Small intestine (tissue), 7 donors: Measurements from ENCODE around the gene NEK10. TPM values are rescaled to one million over a fixed set of nuclear protein-coding genes. Genes with fewer than 3 reads are reported as not detected.
"Not testable (repeated sequence)": the region's sequence is repeated elsewhere in the genome, so short reads cannot be mapped to it uniquely, and the experiment has no call there.

Experiments used
- DNase-seq, 2 donors: peaks; one replicate each; pipeline versions ENCODE4 v3.0.0 to v3.0.0-alpha.2; 2013
- FAIRE-seq: peaks from 2 replicates; lab custom pipeline; 2012; peaks lifted over from hg19 to GRCh38; lab: Jason Lieb, UNC
- H3K27ac ChIP-seq, 3 donors: one replicate each; pipeline ENCODE4 v1.5.1; 2013; ENCODE audit warnings: low read length in 2 of 3, mild to moderate bottlenecking in 2 of 3, control low read depth in 1 of 3, inconsistent platforms in 1 of 3, low read depth in 1 of 3, moderate library complexity in 1 of 3
- H3K27me3 ChIP-seq, 3 donors: one replicate each; pipeline ENCODE4 v1.6.1; 2013; ENCODE audit warnings: low read length in 3 of 3, inconsistent platforms in 1 of 3; ENCODE audit not compliant: control insufficient read depth in 3 of 3, insufficient read depth in 3 of 3
- H3K36me3 ChIP-seq, 3 donors: one replicate each; pipeline ENCODE4 v1.6.1; 2013; ENCODE audit warnings: low read length in 3 of 3, inconsistent platforms in 1 of 3, low read depth in 1 of 3, mild to moderate bottlenecking in 1 of 3, moderate library complexity in 1 of 3; ENCODE audit not compliant: control insufficient read depth in 3 of 3, insufficient read depth in 2 of 3
- H3K4me1 ChIP-seq, 3 donors: one replicate each; pipeline ENCODE4 v1.6.1; 2013; ENCODE audit warnings: low read length in 2 of 3, inconsistent platforms in 1 of 3, low read depth in 1 of 3, mild to moderate bottlenecking in 1 of 3, moderate library complexity in 1 of 3; ENCODE audit not compliant: control insufficient read depth in 3 of 3, insufficient read depth in 2 of 3
- H3K4me3 ChIP-seq, 3 donors: one replicate each; pipeline ENCODE4 v1.5.1; 2013; ENCODE audit warnings: low read length in 3 of 3, control low read depth in 1 of 3, inconsistent platforms in 1 of 3, low read depth in 1 of 3, mild to moderate bottlenecking in 1 of 3, moderate library complexity in 1 of 3
- H3K9me3 ChIP-seq, 2 donors: one replicate each; pipeline ENCODE4 v1.6.1; 2013; ENCODE audit warnings: low read depth in 1 of 2, low read length in 1 of 2; ENCODE audit not compliant: control insufficient read depth in 2 of 2, insufficient read depth in 1 of 2
- WGBS, 3 donors: extraction: QIAGEN DNeasy Blood & Tissue Kit; methylation state at CpG; one replicate each; pipeline ENCODE4 v1.1.7; 2013; 5-methylcytosine and 5-hydroxymethylcytosine counted together
- polyA plus RNA-seq, 4 donors: library from polyadenylated mRNA; stranded (reverse) in 3 of 4; unstranded in 1 of 4; fragments of 200-250 nt in 3 of 4; fragments of 120-200 nt in 1 of 4; gene quantifications; one replicate each; pipeline versions ENCODE4 v1.2.1 to v1.2.3, GENCODE V29; 2013
- donor health status: healthy with polysubstance abuse.
- donor health status: control.
- donor health status: control.
- donor health status: Bipolar disorder and iron deficiency.
- donor health status: healthy.

The NEK10 gene
- polyA plus RNA-seq, 4 donors, result 0.30 to 3.6 (median 0.67) TPM

DNA sequence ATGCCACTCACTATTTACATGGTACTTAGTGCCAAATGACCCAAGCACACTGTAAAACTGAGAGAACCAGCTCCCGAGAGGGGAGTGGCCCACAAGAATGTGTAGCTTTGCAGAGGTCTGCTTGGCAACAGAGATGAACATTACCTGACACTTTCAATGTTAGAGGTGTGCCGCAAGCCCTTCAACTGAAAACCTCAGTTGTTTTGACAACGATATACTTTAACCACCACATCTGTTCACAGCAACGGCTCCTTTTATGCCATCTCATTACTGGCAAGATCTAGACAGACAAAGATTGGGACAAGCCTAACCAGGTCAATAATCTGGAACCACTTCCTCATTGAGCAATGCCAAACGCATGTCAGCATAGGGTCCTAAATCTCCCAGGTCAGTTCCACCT, 23.7 kb downstream of the NEK10 start:
- no peaks in the 10 kb centered on the region for H3K36me3 ChIP-seq
- H3K4me1 ChIP-seq, result peaks cover 0 to 6% (median 3%) of the 10 kb centered on the region in 3 donors
- H3K27me3 ChIP-seq, result no peaks in the 10 kb centered on the region
- 9 to 42% (median 21%) methylated on average over 5 of the region's 5 CpGs for WGBS, 3 donors
- no peaks in the 10 kb centered on the region for H3K9me3 ChIP-seq
- H3K27ac ChIP-seq, result no peak overlapping the region
- peak; percentile 50 to 56 for DNase-seq
- no peak for FAIRE-seq
- no peak overlapping the region for H3K4me3 ChIP-seq

DNA sequence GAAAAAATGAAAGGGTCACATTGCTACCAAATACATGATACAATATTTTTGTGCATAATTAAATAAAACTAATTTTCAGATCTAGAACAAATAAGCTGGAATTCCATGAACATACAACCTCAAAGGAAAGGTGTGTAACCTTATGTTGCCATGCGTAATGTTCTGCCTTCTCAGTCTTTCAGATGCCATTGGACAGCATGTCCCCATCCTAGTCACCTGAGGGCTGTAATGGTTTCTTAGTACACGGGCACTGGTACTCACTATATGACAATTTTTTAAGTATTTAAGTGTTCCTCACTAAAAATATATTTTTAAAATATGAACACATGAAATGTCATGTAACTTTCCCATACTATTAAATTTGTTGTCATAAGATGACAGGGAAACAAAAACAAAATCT, 24.1 kb downstream of the NEK10 start:
- WGBS, 3 donors, result 69 to 95% (median 86%) methylated on average over 2 of the region's 2 CpGs
- FAIRE-seq, result no peak
- no peaks in the 10 kb centered on the region for H3K9me3 ChIP-seq
- H3K27me3 ChIP-seq, result no peaks in the 10 kb centered on the region
- H3K4me1 ChIP-seq, result peaks cover 0 to 6% (median 3%) of the 10 kb centered on the region in 3 donors
- no peaks in the 10 kb centered on the region for H3K36me3 ChIP-seq
- DNase-seq, result no peak
- no peak overlapping the region for H3K4me3 ChIP-seq
- H3K27ac ChIP-seq, result no peak overlapping the region

DNA sequence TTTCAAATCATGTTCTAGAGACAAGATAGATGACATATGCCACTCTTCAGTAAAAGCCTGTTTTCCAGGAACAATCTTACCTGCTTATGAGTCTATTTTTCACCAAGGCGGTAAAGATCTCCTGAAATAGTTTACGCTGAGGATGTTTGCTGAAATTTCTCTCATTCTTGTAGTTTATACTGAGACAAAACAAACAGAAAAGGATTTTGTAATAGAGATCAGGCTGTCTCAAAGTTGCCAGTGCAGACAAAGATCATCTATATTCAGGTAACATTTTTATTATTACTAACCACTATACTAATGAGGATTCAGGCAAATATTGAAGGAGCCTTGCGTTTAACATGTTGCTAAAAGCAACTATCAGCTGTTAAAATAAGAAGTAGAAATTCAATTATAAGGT, 25.0 kb downstream of the NEK10 start:
- no peak for FAIRE-seq
- H3K27me3 ChIP-seq, result no peaks in the 10 kb centered on the region
- H3K4me1 ChIP-seq, result peaks cover 0 to 6% (median 3%) of the 10 kb centered on the region in 3 donors
- no peaks in the 10 kb centered on the region for H3K9me3 ChIP-seq
- WGBS, 3 donors, result 95 to 97% (median 96%) methylated on average over 3 of the region's 3 CpGs
- no peak overlapping the region for H3K4me3 ChIP-seq
- no peaks in the 10 kb centered on the region for H3K36me3 ChIP-seq
- no peak overlapping the region for H3K27ac ChIP-seq
- DNase-seq, result no peak

DNA sequence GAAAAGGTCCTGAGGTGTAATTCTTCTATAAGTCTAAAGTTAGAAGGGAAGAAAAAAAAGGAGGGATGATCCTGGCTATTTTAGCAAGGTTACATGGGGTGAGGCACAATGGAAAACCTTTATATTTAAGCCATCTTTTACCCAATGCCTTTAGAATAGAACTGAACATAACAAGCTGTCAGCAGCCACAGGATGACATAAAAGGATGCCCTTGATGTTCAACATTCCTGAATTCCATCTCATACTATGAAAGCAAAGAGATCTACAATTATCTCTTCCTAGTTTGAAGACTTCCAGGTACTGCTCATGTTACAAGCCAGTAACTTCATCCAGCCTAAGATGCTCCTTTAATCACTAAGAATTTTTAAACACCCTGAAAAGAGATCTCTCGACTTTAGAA, 26.9 kb downstream of the NEK10 start:
- no peak overlapping the region for H3K27ac ChIP-seq
- no peak for FAIRE-seq
- no peaks in the 10 kb centered on the region for H3K27me3 ChIP-seq
- no peak for DNase-seq
- H3K36me3 ChIP-seq, result no peaks in the 10 kb centered on the region
- H3K4me1 ChIP-seq, result peaks cover 0 to 6% (median 3%) of the 10 kb centered on the region in 3 donors
- 86 to 97% (median 94%) methylated on average over 1 of the region's 1 CpG for WGBS, 3 donors
- no peak overlapping the region for H3K4me3 ChIP-seq
- H3K9me3 ChIP-seq, result no peaks in the 10 kb centered on the region

- H3K27ac ChIP-seq, result no peak overlapping the region
- no peak for DNase-seq
- FAIRE-seq, result no peak
- H3K4me3 ChIP-seq, result no peak overlapping the region
- peaks cover 0 to 5% (median under 1%) of the 10 kb centered on the region in 3 donors for H3K4me1 ChIP-seq
- no peaks in the 10 kb centered on the region for H3K27me3 ChIP-seq
- no peaks in the 10 kb centered on the region for H3K9me3 ChIP-seq
- 63 to 73% (median 68%) methylated on average over 1 of the region's 1 CpG for WGBS, 3 donors
- no peaks in the 10 kb centered on the region for H3K36me3 ChIP-seq
These were observed 28.6 kb downstream of the NEK10 start for GRCh38 chr3:27340534-27340933.

- Histone ChIP-seq H3K27me3 (no peaks in the 10 kb centered on the region), H3K27ac (no peak overlapping the region), H3K4me1 (no peaks in the 10 kb centered on the region), H3K4me3 (no peak overlapping the region), H3K9me3 (no peaks in the 10 kb centered on the region), H3K36me3 (no peaks in the 10 kb centered on the region)
- FAIRE-seq, result no peak
- DNase-seq, result no peak
- WGBS, 3 donors, result 63 to 80% (median 74%) methylated on average over 1 of the region's 1 CpG
These were observed 33.6 kb downstream of the NEK10 start for GRCh38 chr3:27335571-27335970.

- no peak overlapping the region for H3K27ac ChIP-seq
- FAIRE-seq (no peak), DNase-seq (no peak)
- peaks cover 0 to 5% of the 10 kb centered on the region in 2 donors for H3K9me3 ChIP-seq
- no peaks in the 10 kb centered on the region for H3K4me1 ChIP-seq
- H3K27me3 ChIP-seq, result no peaks in the 10 kb centered on the region
- H3K36me3 ChIP-seq, result no peaks in the 10 kb centered on the region
- no peak overlapping the region for H3K4me3 ChIP-seq
These were observed 35.3 kb downstream of the NEK10 start for GRCh38 chr3:27333843-27334242.

DNA sequence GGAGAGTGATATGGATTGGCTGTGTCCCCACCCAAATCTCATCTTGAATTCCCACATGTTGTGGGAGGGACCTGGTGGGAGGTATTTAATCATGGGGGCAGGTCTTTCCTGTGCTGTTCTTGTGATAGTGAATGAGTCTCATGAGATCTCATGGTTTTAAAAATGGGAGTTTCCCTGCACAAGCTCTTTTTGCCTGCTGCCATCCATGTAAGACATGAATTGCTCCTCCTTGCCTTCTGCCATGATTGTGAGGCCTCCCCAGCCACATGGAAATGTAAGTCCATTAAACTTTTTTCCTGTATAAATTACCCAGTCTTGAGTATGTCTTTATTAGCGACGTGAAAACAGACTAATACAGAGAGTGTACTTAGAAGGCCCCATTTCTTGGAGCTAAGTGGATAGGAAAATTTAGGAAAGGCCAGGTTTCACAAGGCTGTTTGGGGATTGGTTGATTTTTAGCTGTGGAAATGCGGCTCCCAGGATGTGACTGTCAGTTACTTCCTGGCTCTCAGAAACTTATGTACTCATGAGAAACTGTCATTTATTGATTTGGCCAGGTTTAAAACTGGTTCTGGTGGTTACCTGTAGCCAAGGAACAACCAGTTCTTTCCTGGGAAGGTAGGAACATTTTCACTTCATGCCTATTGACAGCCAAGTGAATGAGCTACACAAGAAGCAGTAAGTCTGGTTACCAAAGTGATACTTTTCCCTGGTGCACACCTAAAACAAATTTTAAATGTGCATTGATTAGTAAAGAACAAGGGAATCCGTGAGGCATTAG, 40.0 kb downstream of the NEK10 start:
- FAIRE-seq, H3K27ac ChIP-seq, H3K27me3 ChIP-seq, H3K4me3 ChIP-seq, H3K36me3 ChIP-seq, H3K4me1 ChIP-seq, DNase-seq: not testable (repeated sequence)
- peaks cover 0 to 13% of the 10 kb centered on the region in 2 donors for H3K9me3 ChIP-seq
- 95 to 100% (median 97%) methylated on average over 4 of the region's 4 CpGs for WGBS, 3 donors
